Left colon (tissue), 2 donors: ENCODE measurements around the gene ROCK2. TPM values are rescaled to one million over a fixed set of nuclear protein-coding genes. Genes with fewer than 3 reads are reported as not detected.

Experiments
- ATAC-seq: fragments of 200-7000 bp; cut with Tn5 transposase; one replicate; pipeline ENCODE4 v1.9.1; 2020; ENCODE audit warnings: mild to moderate bottlenecking, moderate library complexity
- DNase-seq, 2 donors: peaks; one replicate each; pipeline ENCODE4 v3.0.0-alpha.2; 2020
- intact Hi-C, 2 donors: fragments of 100-400 bp; cut with DNase I in 1 of 2; cut with micrococcal nuclease in 1 of 2; formaldehyde crosslinking; loops; one replicate each; pipeline versions ENCODE4 v1.11.2 to v1.14.0; 2022; cut with DNase I, micrococcal nuclease
- long read RNA-seq: library from polyadenylated mRNA; unstranded; transcript quantifications from one replicate; pipeline ENCODE4 v2.0.0, GENCODE V29; 2021
- total RNA-seq, 2 donors: library from RNA; stranded (reverse); fragmentation: NEBNext Ultra II Directional; extraction: Animal tissue kit (Norgen Biotek cat#: 25700); gene quantifications; one replicate each; pipeline ENCODE4 v1.2.1, GENCODE V29; 2021
- donor health status: DM: no; HTN: no; CAD: no.
- donor health status: DM: yes; HTN: yes; CAD: no.

The ROCK2 gene
- total RNA-seq, result 10 to 100 TPM; 78.4 to 90.9 TPM
- long read RNA-seq, full-length matches to known transcripts, result 2 of 128 reads
- long read RNA-seq, partial matches to known transcripts, result 104 of 128 reads
- long read RNA-seq, other reads (novel, unspliced or antisense), result 22 of 128 reads

DNA sequence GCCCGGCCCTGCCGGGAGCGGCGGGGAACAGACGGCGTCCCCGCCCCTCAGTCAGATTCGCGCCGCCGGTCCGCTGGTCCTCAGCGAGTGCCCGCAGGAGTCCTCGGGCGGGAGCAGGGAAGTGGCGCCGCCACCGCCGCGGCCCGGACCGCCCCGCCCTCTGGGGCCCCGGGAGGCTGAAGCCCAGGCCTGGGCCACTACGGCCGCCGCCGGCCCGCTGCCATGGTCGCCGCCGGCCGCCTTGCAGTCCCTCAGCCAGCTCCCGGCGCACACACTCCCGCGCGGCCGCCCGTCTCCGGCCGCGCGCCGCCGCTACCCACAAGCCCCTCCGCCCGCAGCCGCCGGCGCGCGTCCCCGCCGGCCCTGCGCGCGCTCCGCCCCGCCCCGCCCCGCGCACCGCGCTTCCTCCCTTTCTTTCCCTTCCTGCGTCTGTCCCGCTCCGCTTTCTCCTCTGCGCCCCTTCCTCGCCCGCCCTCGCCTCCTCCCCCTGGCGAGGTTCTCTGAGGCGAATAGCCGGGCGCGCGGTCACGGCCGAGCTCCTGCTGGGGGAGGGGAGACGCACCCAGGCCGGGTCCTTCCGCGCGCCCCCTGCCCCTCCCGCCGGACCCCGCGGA lies at the start of gene ROCK2:
ROCK2 (minus strand) TSS at position 295 of the 614 bp plus-strand sequence. CDS start 500 bp downstream, outside the sequence.
- DNase-seq (peak; percentile 86 to 88), ATAC-seq (peak; percentile 66)
- intact Hi-C loops, result no loop called here

DNA sequence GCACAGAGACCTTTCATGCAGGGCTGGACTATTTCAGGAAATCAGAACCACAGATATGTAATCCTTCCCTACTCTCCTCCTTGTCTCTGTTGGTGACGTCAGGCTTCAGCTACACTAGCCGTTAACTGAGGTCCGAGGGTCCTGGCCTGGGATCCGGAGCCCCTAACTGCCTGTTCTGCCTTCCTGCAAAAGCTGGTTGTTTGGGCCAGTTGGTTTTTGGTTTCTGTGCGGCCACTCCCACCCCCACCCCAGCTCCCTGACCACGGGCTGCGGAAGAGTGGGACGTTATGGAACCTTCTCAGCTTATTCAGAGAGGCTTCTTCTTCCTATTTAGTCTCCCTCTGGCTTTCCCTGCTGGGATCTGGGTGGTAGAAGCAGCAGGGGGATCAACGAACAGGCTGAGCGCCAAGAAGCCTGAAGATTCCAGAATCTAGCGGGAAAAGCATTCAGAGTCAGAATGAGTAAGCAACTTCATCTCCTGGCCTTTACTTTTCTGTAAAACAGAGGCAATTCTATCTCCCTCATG lies 49.3 kb upstream of the ROCK2 start:
- intact Hi-C loops, result no loop called here
- DNase-seq (no peak), ATAC-seq (no peak)

DNA sequence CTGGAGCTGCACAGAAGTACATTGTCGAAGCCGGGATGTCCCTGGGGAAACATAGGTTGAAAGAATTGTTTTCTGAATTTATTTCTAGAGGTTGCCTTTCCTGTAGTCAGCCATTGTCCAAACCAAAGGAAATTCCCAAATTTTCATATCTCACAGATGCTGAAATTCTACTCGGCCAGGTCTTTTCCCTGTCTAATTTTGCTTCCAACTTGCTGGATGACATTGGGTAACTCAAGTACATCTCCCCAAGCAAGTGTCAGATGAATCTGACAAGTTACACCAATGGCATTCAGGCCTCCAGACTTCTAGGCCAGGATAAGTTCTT lies 47.5 kb upstream of the ROCK2 start:
- intact Hi-C loops, result no loop called here

DNA sequence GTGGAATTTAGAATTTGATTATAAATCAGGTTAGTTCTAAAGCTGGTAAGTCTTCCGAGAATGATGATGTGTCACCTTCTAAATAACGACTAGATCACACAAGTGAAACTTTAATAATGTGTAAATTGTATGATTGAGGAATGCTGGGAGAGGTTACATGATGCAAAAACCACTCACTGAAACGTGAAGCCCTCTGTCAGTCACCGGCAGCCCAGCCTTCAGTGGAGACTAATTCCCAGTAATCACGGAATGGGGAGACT lies 45.9 kb upstream of the ROCK2 start:
- intact Hi-C loops, result no loop called here
- ATAC-seq (no peak), DNase-seq (no peak)

More for the DNA sequence above, 47.5 kb upstream of the ROCK2 start:
- ATAC-seq, result no peak
- DNase-seq, result no peak

DNA sequence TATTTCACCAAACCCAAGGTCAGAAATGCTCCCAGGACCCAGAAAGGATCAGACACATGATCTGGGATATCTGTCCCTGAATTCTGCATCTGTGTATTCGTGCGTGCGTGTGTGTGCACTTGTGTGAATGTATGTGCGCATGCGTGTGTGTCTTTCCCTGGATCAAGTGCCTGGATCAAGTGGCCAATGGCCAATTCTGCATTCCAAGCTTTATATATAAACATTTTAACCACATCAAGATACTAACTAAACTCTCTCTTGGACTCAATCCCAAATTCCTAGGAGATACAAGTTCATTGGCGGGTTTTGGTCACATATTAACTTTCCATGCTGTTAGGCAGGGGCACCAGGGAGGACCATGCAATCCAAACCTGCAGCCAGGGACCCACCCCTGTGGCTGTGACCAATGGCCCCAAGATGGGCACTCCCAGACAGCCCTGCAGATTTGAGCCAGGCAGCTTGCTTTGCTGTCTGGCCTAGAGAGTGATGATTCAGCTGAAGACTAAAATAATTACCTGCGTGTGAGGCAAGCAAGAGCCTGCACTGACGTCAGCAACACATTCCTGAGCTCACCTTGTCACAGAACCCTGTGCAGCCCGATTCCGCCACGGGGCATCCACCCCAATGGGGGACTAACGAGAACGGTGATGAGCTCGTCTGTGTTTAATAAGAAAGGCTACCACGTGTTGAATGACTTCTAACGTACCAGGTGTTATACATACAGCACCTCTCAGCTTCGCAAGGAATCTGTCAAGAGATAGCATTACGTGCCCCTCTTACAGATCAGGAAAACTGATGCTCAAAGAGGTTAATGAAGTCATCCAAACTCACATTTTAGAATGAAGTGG lies 45.3 kb upstream of the ROCK2 start:
- intact Hi-C loops, result no loop called here
- ATAC-seq (peak; percentile 42), DNase-seq (peak; percentile 60 to 82)

DNA sequence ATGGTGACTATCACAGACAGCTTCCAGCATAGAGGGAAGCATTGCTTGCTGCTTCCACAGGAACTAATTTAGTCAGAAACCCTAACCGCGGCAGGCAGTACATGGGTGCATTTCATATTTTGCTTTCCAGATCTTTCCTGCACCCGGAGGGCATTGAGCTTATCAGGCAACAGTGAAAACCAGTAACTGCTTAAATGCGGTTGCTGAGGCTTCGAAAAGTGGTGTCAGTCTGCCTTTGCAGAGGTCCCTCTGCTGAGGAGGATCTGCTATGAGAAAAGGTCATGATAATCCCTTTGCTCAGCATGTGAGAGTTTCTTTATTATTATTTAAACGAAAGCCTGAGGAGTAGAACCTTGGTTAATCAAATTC lies 44.6 kb upstream of the ROCK2 start:
- ATAC-seq, result no peak
- intact Hi-C loops, result no loop called here
- DNase-seq, result no peak

DNA sequence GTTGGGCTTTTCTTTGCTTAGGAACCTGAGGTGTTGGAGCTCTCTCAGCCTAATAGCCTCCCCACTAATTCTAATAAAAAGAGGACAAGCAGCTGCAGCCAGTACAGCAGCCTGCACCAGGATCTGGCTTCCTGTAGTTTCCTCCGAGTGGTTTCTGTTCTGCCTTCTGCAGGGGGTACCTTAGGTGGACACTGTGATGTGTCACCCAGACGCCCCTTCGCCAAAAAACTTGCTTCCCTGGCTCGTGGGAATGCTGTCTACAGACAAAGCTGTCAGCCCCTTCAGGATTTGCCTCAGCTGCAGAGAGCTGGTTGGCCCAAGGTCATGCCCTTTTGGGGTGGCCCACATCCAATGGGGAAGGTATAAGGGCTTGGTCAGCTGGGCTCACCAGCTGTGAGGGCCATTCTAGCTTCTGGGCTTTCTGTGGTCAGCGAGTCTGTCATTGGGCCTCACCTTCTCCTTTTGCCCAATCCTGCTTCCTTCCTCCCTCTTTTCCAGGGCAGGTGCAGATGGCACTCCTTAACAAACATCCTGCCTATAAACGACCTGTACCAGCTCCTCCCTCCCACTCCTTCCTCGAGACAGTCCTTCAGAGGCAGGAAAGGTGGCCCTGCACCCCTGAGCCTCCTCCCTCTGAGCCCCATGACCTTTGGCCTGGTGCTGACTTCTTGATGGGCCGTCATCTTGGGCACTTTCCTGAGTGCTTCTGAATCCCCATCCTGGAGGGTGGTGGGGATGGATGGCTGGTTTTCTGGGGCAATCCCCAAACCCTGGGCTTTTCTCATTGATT lies 44.0 kb upstream of the ROCK2 start:
- intact Hi-C loops, result no loop called here
- DNase-seq (peak; percentile 74 to 86), ATAC-seq (peak; percentile 78)

DNA sequence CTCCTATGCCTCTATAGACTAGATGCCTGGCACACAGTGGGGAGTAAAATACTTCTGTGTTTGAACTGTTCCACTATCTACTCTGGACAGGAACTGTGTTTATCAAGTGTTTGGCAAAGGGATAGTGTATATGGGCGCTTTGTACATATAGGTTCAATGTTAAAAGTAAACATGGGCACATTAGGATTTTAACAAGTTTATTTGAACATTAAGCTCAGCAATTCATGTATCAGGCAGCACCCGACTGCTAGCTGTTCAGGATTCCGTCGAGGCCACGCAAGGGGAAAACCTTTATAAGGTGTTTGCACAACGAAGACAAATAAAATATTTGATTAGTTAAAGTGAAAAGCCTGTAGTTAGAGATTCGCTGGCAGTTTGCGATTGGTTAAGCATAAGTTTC lies 43.4 kb upstream of the ROCK2 start:
- intact Hi-C loops, result no loop called here
- peak; percentile 53 to 70 for DNase-seq
- ATAC-seq, result peak; percentile 42

DNA sequence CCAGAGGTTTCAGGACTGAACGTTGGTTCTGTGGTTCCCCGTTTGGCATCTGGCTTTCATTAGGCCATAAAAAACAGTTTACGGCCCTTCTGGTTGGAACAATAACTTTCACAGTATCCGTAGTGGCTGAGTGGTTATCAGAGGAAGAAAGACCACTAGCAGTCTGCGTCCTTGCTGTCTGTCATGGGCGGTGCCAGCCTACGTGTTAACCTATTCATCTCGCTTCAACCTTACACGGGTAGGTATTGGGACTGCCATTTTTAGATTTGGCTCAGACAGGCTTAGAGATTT lies 42.6 kb upstream of the ROCK2 start:
- peak; percentile 57 to 71 for DNase-seq
- peak; percentile 47 for ATAC-seq
- intact Hi-C loops, result no loop called here

DNA sequence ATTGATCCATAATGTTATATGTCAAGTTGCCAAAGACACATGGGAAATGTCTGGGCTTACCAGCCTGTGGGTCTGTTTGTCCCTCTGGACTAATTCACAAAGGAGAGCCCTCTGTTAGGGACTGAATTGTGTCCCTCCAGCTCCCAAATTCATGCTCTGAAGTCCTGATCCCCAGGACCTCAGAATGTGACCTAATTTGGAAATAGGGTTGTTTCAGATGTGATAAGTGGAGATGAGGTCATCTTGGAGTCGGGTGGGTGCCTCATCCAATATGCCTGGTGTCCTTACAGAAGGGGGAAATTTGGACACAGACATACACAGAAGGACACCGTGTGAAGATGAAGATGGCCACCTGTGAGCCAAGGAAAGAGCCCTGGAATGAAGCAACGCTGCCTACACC lies 41.4 kb upstream of the ROCK2 start:
- ATAC-seq (no peak), DNase-seq (no peak)
- intact Hi-C loops, result no loop called here

DNA sequence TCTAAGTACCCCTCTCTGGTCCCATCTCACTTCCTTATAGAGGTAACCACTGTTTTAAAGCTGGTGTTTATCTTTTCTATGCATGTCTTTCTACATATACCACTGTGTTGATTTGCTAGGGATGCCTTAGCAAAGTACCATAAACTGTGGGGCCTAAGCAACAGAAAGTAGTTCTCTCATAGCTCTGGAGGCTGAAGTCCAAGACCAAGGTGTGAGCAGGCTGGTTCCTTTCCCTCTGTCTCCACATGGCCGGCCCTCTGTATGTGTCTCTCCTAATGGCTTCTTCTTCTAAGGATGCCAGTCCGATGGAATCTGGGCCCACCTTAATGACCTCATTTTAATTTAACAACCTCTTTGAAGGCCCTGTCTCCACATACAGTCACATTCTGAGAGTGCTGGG lies 40.8 kb upstream of the ROCK2 start:
- peak; percentile 49 for ATAC-seq
- no peak for DNase-seq
- intact Hi-C loops, result no loop called here

DNA sequence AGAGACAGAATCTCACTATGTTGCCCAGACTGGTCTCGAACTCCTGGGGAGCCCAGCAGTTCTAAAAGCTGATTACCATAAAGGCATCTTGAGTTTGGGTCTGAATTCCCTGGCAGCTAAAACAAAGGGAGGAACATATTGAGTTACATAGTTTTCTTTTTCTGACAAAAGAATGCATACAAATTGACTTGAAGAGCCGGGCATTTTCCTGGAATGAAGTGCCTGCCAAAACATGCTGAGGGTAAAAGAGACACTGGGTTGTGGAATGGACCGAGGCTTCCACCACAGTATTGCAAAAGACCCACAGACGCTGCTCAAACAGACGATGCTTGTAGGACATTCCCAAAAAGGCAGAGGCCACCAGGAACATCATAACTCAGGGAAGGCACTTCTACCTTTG lies 35.1 kb upstream of the ROCK2 start:
- ATAC-seq, result no peak
- intact Hi-C loops, result no loop called here
- no peak for DNase-seq

DNA sequence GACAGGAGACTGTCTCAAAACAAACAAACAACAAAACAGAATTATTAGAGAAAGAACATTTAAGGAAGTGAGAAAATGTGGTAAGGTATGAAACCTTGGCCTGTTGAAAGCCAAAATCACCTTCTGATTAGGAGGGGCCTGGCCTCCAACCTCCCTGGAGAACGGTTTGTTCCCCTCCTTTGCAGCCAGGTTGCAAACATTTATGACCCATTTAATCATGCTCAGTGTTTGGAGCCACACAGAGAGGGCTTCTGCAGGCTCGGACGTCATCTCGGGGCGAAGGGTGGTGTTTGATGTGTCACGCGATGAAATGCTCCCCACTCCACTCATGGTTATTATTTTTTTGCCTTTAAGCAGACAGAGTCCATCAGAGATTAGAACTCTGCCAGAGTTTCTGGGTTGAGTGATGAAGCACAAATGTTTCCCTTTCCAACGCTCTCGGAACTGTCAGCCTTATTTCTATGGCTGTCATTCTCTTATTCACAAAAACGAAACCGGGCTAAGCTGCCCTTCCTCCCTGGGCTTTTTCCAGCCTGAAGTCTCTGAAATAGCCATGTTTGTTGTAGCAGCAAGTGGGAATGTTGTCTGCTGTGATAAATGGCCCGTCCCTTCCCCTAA lies 33.6 kb upstream of the ROCK2 start:
- ATAC-seq, result no peak

DNA sequence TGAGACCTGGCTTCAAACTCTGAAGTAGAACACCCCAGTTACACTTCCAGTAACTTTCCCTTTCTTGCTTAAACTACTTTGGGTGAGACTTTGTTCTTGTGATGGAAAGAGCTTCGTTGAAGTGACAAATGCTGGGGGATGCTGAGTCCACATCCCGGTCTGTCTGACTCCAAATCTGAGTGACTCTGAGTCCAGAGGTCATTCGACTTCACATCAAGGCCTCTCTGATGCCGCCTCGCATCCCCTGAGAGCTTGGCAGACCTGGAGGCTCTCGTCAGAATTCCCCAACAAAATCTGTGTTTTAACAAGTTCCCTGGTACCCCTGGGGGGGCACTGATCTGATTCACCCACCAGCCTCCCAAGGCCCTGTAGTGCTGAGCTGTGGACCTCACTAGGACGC lies 31.6 kb upstream of the ROCK2 start:
- no peak for ATAC-seq
- intact Hi-C loops, result no loop called here
- no peak for DNase-seq

More for the DNA sequence above, 33.6 kb upstream of the ROCK2 start:
- DNase-seq, result peak in 1 of 2 donors; percentile 56
- intact Hi-C loops, result no loop called here

DNA sequence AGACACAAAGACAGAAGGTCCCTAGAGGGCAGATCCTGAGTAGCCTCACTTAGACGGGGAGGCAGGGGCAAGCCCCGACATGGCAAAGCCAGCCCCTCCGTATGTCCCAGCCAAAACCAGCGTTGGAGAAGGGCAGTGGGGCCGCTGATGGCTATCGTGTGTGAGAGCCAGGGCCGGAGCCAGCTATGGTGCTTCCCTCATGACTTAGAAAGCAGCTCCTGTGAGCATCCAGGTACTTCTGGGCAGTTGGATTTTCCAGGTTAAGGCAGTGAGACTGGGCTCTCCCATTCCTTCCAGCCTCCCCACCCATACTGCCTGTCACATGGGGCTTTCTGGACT lies 31.2 kb upstream of the ROCK2 start:
- DNase-seq, result no peak
- intact Hi-C loops, result no loop called here
- ATAC-seq, result no peak

DNA sequence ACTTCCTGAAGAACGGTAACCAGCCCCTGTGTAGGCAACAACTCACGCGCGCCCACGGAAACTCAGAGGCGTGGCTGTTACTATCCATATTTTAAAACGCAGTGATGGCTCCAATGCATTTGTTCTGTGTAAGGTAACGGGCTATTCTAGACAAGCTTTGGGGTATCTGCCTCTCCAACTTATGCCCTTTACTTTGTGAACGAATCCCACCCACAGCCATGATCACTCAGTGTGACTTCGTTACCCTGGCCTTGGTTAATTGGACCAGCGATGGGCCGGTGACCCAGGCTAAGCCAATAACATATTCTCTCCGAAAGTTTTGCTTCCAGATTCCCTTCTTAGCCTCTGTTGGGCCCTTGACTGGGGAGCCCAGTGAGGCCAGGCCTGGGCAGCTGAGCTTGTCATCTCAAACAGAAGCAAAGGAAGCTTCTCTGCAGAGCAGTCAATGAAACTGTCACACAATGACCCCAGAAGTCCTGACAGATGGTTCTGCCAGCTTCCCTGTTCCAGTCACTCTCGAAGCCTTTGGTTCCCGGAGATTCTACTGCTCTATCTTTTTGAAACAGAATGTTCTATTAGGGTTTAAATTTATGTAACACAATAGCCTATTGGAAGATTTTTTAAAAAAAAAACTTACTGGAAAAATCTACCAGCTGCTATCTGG lies 30.7 kb upstream of the ROCK2 start:
- DNase-seq, result no peak
- intact Hi-C loops, result no loop called here
- no peak for ATAC-seq

DNA sequence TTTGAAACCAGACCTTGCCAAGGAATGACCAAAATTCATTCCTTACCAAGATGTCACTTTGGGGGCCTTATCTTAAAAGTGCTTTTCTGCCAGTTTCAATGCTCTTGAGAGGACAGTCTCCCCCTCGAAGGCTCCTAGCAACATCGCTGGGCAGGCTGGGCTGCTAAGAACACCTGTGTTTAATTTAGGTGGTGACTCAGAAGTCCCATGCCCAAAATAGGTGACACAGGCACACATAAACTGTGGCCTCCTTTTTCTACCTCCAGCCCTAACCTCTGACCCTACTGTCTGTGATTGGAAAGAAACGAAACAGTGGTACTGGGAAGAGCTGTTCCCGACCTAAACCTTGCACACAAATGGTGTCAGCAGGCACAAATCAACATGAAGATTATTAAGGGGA lies 28.7 kb upstream of the ROCK2 start:
- no peak for ATAC-seq
- intact Hi-C loops, result no loop called here
- no peak for DNase-seq

DNA sequence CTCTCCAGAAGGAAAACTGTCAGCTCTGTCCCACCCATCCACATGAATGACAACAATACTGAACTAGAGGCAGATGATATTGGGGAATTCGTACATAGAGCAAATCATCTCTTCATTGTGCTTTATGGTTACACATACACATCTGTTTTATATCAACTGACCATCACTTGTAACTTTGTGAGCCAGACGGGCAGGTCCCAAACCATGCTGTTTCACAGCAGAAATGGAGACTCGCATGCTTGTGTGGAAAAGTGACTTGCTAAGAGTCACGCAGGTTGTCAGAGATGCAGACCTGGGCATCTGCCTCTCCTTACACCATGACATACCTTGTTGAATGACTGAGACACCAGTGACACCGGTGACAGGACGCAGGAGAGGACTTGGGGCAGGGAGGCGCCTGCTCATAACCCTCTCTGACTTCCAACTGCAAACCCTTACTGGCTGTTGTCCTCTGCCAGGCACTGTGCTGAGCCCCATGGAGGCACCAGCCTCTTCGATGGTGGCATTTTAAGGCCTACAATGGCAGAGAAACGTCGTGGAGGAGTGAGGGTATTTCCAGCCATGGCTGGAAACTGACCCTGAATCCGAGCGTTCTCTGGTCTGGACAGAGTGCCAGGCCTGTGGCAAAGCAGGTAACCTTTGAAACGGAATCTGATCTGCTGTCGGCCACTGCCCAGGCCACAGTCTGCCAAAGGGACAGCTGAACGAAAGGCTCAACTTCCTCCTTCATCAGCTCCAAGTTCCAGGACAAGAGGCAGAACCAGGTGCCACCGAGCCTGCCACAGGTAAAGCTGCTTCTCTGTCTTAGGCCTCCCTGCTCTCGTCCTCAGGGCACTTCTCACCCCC lies 26.9 kb upstream of the ROCK2 start:
- DNase-seq (no peak), ATAC-seq (peak; percentile 29)
- intact Hi-C loops, result no loop called here
